GM12891 (cell line): ENCODE measurements around the gene TUBA8.

ENCODE experiments used
- PAX5 ChIP-seq: IDR thresholded peaks from 2 replicates; pipeline ENCODE4 v1.6.1; 2011; ENCODE audit warnings: low read length, moderate library complexity, mild to moderate bottlenecking; ENCODE audit not compliant: insufficient read depth, severe bottlenecking
- POLR2A ChIP-seq: IDR thresholded peaks from 2 replicates; pipeline ENCODE4 v1.6.1; 2011; ENCODE audit warnings: low read depth, low read length, control low read depth
- POLR2AphosphoS5 ChIP-seq: IDR thresholded peaks from 2 replicates; pipeline ENCODE4 v1.6.1; 2011; ENCODE audit warnings: low read depth, low read length, control low read depth

DNA sequence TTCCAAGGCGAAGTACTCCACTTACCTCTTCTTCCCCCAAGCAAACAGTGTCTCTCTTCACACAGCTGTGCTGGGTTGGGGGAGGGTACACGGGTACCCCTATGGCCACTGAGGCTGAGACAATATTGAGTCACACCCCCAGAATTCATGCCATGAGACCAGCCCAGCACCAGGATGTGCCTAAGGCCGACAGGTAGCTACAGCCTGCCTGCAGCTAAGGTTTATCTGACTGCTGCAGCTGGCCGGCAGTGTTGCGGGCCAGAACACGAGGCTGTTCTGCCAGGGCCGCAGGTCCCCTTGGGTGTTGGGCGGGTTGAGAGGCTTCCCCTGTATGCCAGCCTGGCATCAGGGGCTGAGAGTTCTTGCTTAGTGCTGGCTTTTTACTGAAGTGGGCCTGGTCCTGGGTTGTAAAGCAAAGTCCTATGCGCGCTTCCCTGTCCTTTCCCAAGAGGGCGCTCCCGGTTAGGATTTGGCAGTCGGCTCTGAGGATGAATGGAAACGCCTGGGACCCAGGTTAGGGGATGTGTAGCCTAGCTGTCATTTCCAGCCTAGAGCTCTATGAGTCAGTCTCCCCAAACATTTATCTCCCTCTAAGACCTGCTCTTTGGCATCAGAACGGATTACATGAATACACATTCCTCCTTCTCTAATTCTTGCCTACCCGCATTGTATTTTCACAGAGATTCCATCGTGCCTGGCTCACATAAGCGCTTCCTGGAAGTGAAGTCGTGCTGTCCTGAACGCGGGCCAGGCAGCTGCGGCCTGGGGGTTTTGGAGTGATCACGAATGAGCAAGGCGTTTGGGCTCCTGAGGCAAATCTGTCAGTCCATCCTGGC is 46.5 kb downstream of the TUBA8 start:
- no peak for TF ChIP-seq PAX5
- TF ChIP-seq POLR2AphosphoS5 = no peak
- TF ChIP-seq POLR2A = no peak
